IMR-90 (cell line): Measurements from ENCODE around the gene CERKL.

Experiments
- BHLHE40 ChIP-seq: fragments of 150-350 bp; IDR thresholded peaks from 2 replicates; pipeline ENCODE4 v1.6.1; 2016; ENCODE audit warnings: mild to moderate bottlenecking, low read depth, low read length
- CEBPB ChIP-seq: IDR thresholded peaks from 2 replicates; pipeline ENCODE4 v1.6.1; 2012; ENCODE audit warnings: low read depth, low read length, improper control_type of control experiment
- CHD1 ChIP-seq: IDR thresholded peaks from 2 replicates; pipeline ENCODE4 v1.6.1; 2012; ENCODE audit warnings: low read depth, low read length, improper control_type of control experiment
- CTCF ChIP-seq: conservative IDR thresholded peaks from 2 replicates; pipeline ENCODE4 v1.5.1; 2012; ENCODE audit warnings: mild to moderate bottlenecking, low read depth, low read length, improper control_type of control experiment
- MXI1 ChIP-seq: IDR thresholded peaks from 2 replicates; pipeline ENCODE4 v1.6.1; 2012; ENCODE audit warnings: low read depth, mild to moderate bottlenecking, low read length, moderate library complexity, borderline replicate concordance
- NFE2L2 ChIP-seq: fragments of 150-350 bp; IDR thresholded peaks from 2 replicates; pipeline ENCODE4 v1.6.1; 2016; ENCODE audit warnings: low read depth, mild to moderate bottlenecking, low read length
- POLR2A ChIP-seq: IDR thresholded peaks from 2 replicates; pipeline ENCODE4 v1.6.1; 2012; ENCODE audit warnings: mild to moderate bottlenecking, low read depth, low read length
- RAD21 ChIP-seq: IDR thresholded peaks from 2 replicates; pipeline ENCODE4 v1.6.1; 2012; ENCODE audit warnings: low read length, improper control_type of control experiment
- RCOR1 ChIP-seq: IDR thresholded peaks from 2 replicates; pipeline ENCODE4 v1.6.1; 2012; ENCODE audit warnings: mild to moderate bottlenecking, low read length, improper control_type of control experiment; ENCODE audit not compliant: insufficient replicate concordance
- RFX5 ChIP-seq: IDR thresholded peaks from 2 replicates; pipeline ENCODE4 v1.8.0; 2012; ENCODE audit warnings: low read depth, mild to moderate bottlenecking, low read length, moderate library complexity
- USF2 ChIP-seq: fragments of 150-350 bp; IDR thresholded peaks from 2 replicates; pipeline ENCODE4 v1.6.1; 2017; ENCODE audit warnings: mild to moderate bottlenecking, antibody characterized with exemption, low read length, low read depth

- TF ChIP-seq POLR2A (no peak), CTCF (no peak), USF2 (no peak), BHLHE40 (no peak), CHD1 (no peak), NFE2L2 (no peak), RAD21 (no peak), MXI1 (no peak), CEBPB (no peak), RCOR1 (no peak), RFX5 (no peak)
These were observed 10.3 kb upstream of the CERKL start for GRCh38 chr2:181667234-181667633.
